Body of pancreas (tissue), 4 donors: ENCODE data around the gene ELAVL2. TPM values are rescaled to one million over a fixed set of nuclear protein-coding genes. Genes with fewer than 3 reads are reported as not detected.

ENCODE experiments used
- ATAC-seq: fragments of 150-250 bp; one replicate; pipeline ENCODE4 v1.9.1; 2016
- DNase-seq, 4 donors: peaks; one replicate each; pipeline ENCODE4 v3.0.0-alpha.2; 2019
- H3K27ac ChIP-seq, 4 donors: fragments of 200-600 bp; sonication (generic); 1 replicate in 3 of 4; 2 replicates in 1 of 4; pipeline versions ENCODE4 v1.5.1 to v1.6.1; 2016 to 2019; ENCODE audit warnings: mild to moderate bottlenecking in 1 of 4, mixed read lengths in 1 of 4, moderate library complexity in 1 of 4
- H3K27me3 ChIP-seq, 2 donors: fragments of 200-600 bp; sonication (generic); one replicate each; pipeline ENCODE4 v1.6.0; 2016; ENCODE audit warnings: mild to moderate bottlenecking in 1 of 2
- H3K36me3 ChIP-seq, 2 donors: fragments of 200-600 bp; sonication (generic); replicated peaks in 1 of 2; 2 replicates each; pipeline ENCODE4 v1.5.1; 2016; ENCODE audit warnings: low read depth in 2 of 2; ENCODE audit not compliant: insufficient read depth in 1 of 2
- H3K4me1 ChIP-seq: fragments of 200-600 bp; sonication (generic); one replicate; pipeline ENCODE4 v1.6.0; 2016
- H3K4me3 ChIP-seq, 2 donors: fragments of 200-600 bp; sonication (generic); 1 replicate in 1 of 2; 2 replicates in 1 of 2; pipeline ENCODE4 v1.5.1; 2016 to 2019
- H3K9me3 ChIP-seq, 3 donors: fragments of 200-600 bp; sonication (generic); 1 replicate in 2 of 3; 2 replicates in 1 of 3; pipeline ENCODE4 v1.5.1; 2016
- POLR2A ChIP-seq, 3 donors: fragments of 450-650 bp; IDR thresholded peaks; one replicate each; pipeline ENCODE4 v1.6.1; 2016; ENCODE audit warnings: antibody characterized with exemption in 3 of 3, mild to moderate bottlenecking in 2 of 3
- WGBS, 2 donors: methylation state at CpG; one replicate each; pipeline ENCODE4 v1.1.5; 2017; 5-methylcytosine and 5-hydroxymethylcytosine counted together
- intact Hi-C: fragments of 100-400 bp; cut with DNase I; formaldehyde crosslinking; loops from one replicate; pipeline ENCODE4 v1.15.1; 2023
- total RNA-seq, 2 donors: library from RNA; depleted of rRNA; stranded (reverse); fragments of >200 nt; gene quantifications; one replicate each; pipeline ENCODE4 v1.1.0, GENCODE V29; 2016
- TF ChIP-seq, protein P1 (sequence below), 7 experiments: fragments of 450-650 bp in 4 of 7; fragments of 200-600 bp in 3 of 7; sonication (generic) in 3 of 7; IDR thresholded peaks; one replicate each; pipeline ENCODE4 v1.5.1; 2016 to 2019; ENCODE audit warnings: antibody characterized with exemption in 7 of 7

The ELAVL2 gene
- total RNA-seq, 2 donors from 2014 or later: not detected

DNA sequence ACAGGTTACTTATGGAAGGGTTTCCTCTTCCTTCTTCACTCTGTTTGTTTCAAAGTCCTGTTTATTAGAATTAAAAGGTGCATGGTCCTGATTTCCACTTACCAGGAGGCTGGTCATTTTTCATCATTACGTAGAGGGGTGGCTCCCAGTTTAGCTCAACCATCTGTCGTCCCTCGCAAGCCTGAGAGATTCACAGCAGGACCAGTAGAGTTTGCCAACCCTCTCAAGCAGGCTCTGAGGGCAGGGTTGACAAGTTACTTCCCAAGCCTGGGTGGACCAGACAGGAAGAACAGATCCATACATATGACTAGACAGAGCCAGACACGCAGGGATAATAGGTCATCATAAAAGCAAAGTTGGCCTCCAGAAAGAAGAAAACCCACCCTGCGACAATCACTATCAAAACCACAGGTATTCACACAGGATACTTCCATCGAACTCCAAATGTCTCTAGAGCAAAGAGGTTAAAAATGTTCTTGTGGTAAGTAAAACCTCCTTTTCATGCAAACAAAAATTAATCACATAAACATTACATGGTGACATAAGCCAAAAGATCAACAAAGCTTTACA is 151.9 kb downstream of the ELAVL2 start:
- intact Hi-C loops: no loop called here
- TF ChIP-seq POLR2A (IDR thresholded peaks at IDR 0.05): no peak
- TF ChIP-seq, protein P1, sequence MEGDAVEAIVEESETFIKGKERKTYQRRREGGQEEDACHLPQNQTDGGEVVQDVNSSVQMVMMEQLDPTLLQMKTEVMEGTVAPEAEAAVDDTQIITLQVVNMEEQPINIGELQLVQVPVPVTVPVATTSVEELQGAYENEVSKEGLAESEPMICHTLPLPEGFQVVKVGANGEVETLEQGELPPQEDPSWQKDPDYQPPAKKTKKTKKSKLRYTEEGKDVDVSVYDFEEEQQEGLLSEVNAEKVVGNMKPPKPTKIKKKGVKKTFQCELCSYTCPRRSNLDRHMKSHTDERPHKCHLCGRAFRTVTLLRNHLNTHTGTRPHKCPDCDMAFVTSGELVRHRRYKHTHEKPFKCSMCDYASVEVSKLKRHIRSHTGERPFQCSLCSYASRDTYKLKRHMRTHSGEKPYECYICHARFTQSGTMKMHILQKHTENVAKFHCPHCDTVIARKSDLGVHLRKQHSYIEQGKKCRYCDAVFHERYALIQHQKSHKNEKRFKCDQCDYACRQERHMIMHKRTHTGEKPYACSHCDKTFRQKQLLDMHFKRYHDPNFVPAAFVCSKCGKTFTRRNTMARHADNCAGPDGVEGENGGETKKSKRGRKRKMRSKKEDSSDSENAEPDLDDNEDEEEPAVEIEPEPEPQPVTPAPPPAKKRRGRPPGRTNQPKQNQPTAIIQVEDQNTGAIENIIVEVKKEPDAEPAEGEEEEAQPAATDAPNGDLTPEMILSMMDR (IDR thresholded peaks at IDR 0.05): no peak
- ATAC-seq: no peak
- no peak overlapping the region for H3K27ac ChIP-seq
- no peaks in the 10 kb centered on the region for H3K36me3 ChIP-seq
- no peak overlapping the region for H3K4me3 ChIP-seq
- DNase-seq: no peak
- no peaks in the 10 kb centered on the region for H3K9me3 ChIP-seq
- no peaks in the 10 kb centered on the region for H3K27me3 ChIP-seq
- H3K4me1 ChIP-seq: no peaks in the 10 kb centered on the region
- 51 to 55% methylated on average over 6 of the region's 6 CpGs for WGBS, 2 donors

DNA sequence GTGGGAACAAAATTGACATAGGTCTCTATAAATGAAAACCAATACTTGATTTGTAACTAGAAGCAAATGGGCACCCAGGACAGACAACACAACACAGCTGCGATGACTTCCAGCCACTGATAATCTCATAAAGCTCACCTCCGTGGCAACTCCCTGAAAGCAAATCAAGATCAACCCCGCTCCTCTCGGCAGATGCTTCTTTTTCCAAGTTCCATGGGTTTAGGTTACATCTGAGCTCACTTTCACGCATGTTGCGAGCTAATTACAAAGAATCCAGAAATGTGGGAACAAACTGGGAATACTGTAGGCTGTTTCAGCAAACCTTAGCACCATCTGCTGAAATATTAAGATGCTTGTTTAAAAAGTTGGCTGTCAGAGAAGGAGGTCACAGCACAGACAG is 153.9 kb downstream of the ELAVL2 start:
- intact Hi-C loops: no loop called here
- H3K27ac ChIP-seq: no peak overlapping the region
- TF ChIP-seq, protein P1 (IDR thresholded peaks at IDR 0.05): no peak
- TF ChIP-seq POLR2A (IDR thresholded peaks at IDR 0.05): no peak
- ATAC-seq (no peak), DNase-seq (no peak)
- H3K27me3 ChIP-seq: no peaks in the 10 kb centered on the region
- H3K4me3 ChIP-seq: no peak overlapping the region
- no peaks in the 10 kb centered on the region for H3K9me3 ChIP-seq
- no peaks in the 10 kb centered on the region for H3K36me3 ChIP-seq
- H3K4me1 ChIP-seq: no peaks in the 10 kb centered on the region
- 76 to 77% methylated on average over 6 of the region's 6 CpGs for WGBS, 2 donors

DNA sequence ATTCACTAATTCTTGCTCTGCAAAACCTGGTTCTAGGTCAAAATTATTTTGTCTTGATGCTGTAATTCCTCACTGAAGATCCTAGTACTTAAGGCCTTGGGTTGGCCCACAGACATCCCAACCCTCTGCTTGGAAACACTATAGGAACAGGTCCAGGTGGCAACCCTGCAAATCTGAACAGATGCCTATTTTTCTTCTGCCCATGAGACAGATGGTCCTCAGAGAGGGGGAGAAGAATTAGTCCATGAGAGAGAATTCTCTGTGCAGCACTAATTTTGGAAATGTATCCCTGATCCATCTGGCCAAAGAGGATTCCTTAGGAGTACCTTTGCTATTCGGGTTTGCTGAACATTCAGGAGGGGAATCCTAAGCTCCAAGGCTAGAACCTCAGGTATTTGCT is 156.3 kb downstream of the ELAVL2 start:
- no peaks in the 10 kb centered on the region for H3K27me3 ChIP-seq
- H3K36me3 ChIP-seq: no peaks in the 10 kb centered on the region
- intact Hi-C loops: no loop called here
- H3K27ac ChIP-seq: no peak overlapping the region
- ATAC-seq: no peak
- H3K9me3 ChIP-seq: no peaks in the 10 kb centered on the region
- H3K4me1 ChIP-seq: peaks cover 10% of the 10 kb centered on the region
- whole genome bisulfite sequencing, 2 donors: 54 to 76% methylated on average over 1 of the region's 1 CpG
- TF ChIP-seq, protein P1 (IDR thresholded peaks at IDR 0.05): no peak
- TF ChIP-seq POLR2A (IDR thresholded peaks at IDR 0.05): no peak
- no peak overlapping the region for H3K4me3 ChIP-seq
- no peak for DNase-seq

DNA sequence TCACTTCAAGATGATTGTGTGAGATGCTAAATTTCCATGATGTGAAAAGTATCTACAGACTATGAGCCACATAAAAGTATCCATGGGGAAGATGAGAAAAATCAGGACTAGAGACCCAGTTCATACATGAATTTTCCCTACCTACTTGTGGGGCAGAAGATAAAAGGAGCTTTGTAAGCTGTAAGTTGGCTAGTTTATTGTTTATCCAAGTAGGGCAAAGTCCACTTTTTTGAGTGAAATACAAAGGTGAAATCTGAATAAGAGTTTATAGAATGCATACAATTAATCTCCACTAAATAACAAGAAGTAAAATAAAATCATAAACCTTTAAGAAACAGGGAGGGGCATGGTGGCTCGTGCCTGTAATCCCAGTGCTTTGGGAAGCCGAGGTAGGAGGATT is 160.4 kb downstream of the ELAVL2 start:
- no peak for DNase-seq
- Histone ChIP-seq H3K4me1 (peaks cover 10% of the 10 kb centered on the region), H3K27ac (no peak overlapping the region), H3K9me3 (no peaks in the 10 kb centered on the region), H3K36me3 (no peaks in the 10 kb centered on the region), H3K27me3 (no peaks in the 10 kb centered on the region), H3K4me3 (no peak overlapping the region)
- intact Hi-C loops: no loop called here
- 18 to 35% methylated on average over 2 of the region's 2 CpGs for WGBS, 2 donors
- no peak for ATAC-seq
- TF ChIP-seq, protein P1 (IDR thresholded peaks at IDR 0.05): no peak
- no peak for TF ChIP-seq POLR2A (IDR thresholded peaks at IDR 0.05)

DNA sequence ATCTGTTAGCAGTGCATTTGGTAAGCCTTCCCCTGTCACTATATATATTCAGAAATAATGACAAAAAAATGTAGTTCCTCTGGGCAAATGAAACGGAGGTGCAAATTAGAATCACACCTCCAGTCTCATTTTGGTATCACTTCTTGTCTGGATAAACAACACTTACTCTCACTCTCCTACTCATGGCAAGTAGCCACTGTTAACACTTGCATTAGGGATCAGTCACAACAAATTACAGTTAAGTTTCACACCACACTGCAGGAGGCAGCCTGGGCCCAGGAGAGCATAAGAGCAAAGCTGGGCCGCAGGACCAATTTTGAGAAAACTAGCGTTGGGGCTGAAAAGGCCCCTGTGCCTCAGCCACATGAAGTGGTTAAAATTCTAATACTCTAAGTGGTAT is 161.0 kb downstream of the ELAVL2 start:
- intact Hi-C loops: no loop called here
- WGBS, 2 donors: 54 to 63% methylated on average over 3 of the region's 3 CpGs
- no peak for ATAC-seq
- TF ChIP-seq, protein P1 (IDR thresholded peaks at IDR 0.05): no peak
- no peak for TF ChIP-seq POLR2A (IDR thresholded peaks at IDR 0.05)
- Histone ChIP-seq H3K27me3 (no peaks in the 10 kb centered on the region), H3K4me3 (no peak overlapping the region), H3K36me3 (no peaks in the 10 kb centered on the region), H3K9me3 (no peaks in the 10 kb centered on the region), H3K4me1 (peaks cover 10% of the 10 kb centered on the region), H3K27ac (no peak overlapping the region)
- DNase-seq: no peak
